Esophagus squamous epithelium (tissue), 5 donors: ENCODE results near the gene KLK15. TPM values are rescaled to one million over a fixed set of nuclear protein-coding genes. Genes with fewer than 3 reads are reported as not detected.

Source experiments
- DNase-seq: peaks from one replicate; lab custom pipeline; 2025; lab: John Stamatoyannopoulos, UW
- H3K27ac ChIP-seq, 4 donors: fragments of 200-600 bp; sonication (generic); one replicate each; pipeline ENCODE4 v1.5.1; 2016 to 2019; ENCODE audit warnings: mild to moderate bottlenecking in 1 of 4
- H3K27me3 ChIP-seq, 4 donors: fragments of 200-600 bp; sonication (generic); 1 replicate in 3 of 4; 2 replicates in 1 of 4; pipeline versions ENCODE4 v1.5.1 to v1.6.0; 2017 to 2021; ENCODE audit warnings: antibody characterized with exemption in 1 of 4
- H3K36me3 ChIP-seq, 3 donors: fragments of 200-600 bp; sonication (generic); one replicate each; pipeline ENCODE4 v1.5.1; 2016 to 2019
- H3K4me1 ChIP-seq, 3 donors: fragments of 200-600 bp; sonication (generic); one replicate each; pipeline ENCODE4 v1.5.1; 2017 to 2019
- H3K4me3 ChIP-seq, 4 donors: fragments of 200-600 bp; sonication (generic); 1 replicate in 3 of 4; 2 replicates in 1 of 4; pipeline ENCODE4 v1.5.1; 2016 to 2019; ENCODE audit warnings: mild to moderate bottlenecking in 2 of 4, moderate library complexity in 1 of 4
- H3K9me3 ChIP-seq, 3 donors: fragments of 200-600 bp; sonication (generic); one replicate each; pipeline ENCODE4 v1.5.1; 2016 to 2019
- CTCF ChIP-seq, 6 experiments: fragments of 450-650 bp in 4 of 6; fragments of 200-600 bp in 2 of 6; sonication (generic) in 2 of 6; IDR thresholded peaks; one replicate each; pipeline ENCODE4 v1.5.1; 2016 to 2019; ENCODE audit warnings: antibody characterized with exemption in 6 of 6, mild to moderate bottlenecking in 4 of 6, moderate library complexity in 4 of 6
- POLR2A ChIP-seq, 4 donors: fragments of 450-650 bp; IDR thresholded peaks; one replicate each; pipeline ENCODE4 v1.6.1; 2017; ENCODE audit warnings: antibody characterized with exemption in 4 of 4, mild to moderate bottlenecking in 4 of 4, moderate library complexity in 3 of 4
- whole genome bisulfite sequencing, 2 donors: methylation state at CpG; one replicate each; pipeline ENCODE4 v1.1.5; 2018; 5-methylcytosine and 5-hydroxymethylcytosine counted together
- intact Hi-C: fragments of 100-400 bp; cut with DNase I; formaldehyde crosslinking; loops from one replicate; pipeline ENCODE4 v1.15.0; 2022
- total RNA-seq, 4 donors: library from RNA; depleted of rRNA; stranded (reverse); fragments of >200 nt; gene quantifications; one replicate each; pipeline ENCODE4 v1.1.0, GENCODE V29; 2016
- donor health status: DM: yes; HTN: yes; CAD: no.

Gene KLK15
- total RNA-seq, 4 donors from 2014 or later, result not detected

- intact Hi-C loops, result no loop called here
- WGBS, 2 donors, result 57% methylated on average over 1 of the region's 1 CpG; no CpG with 5 or more reads in 1 of the 2 donors
These were observed 24.5 kb downstream of the KLK15 start for GRCh38 chr19:50808856-50809255.

GRCh38 chr19:50804420-50805272, 28.7 kb downstream of the KLK15 start:
- no peaks in the 10 kb centered on the region for H3K27me3 ChIP-seq
- H3K4me3 ChIP-seq, result peak overlapping the region; percentile 82 to 99 (median 86)
- H3K4me1 ChIP-seq, result peaks cover 11 to 45% (median 17%) of the 10 kb centered on the region in 3 donors
- peaks cover 0 to 26% (median 4%) of the 10 kb centered on the region in 3 donors for H3K36me3 ChIP-seq
- no peaks in the 10 kb centered on the region for H3K9me3 ChIP-seq
- peak overlapping the region; percentile 90 to 98 (median 94) for H3K27ac ChIP-seq
- 1 to 2% methylated on average over 17 to 24 of the region's 62 CpGs for WGBS, 2 donors
- TF ChIP-seq CTCF (IDR thresholded peaks at IDR 0.05) (peak in 2 of 6 experiments; percentile 21 to 40), POLR2A (IDR thresholded peaks at IDR 0.05) (peak in 2 of 4 donors; percentile 68 to 73)
- intact Hi-C loops, result no loop called here
- DNase-seq, result peak; percentile 90

More at GRCh38 chr19:50808856-50809255, 24.5 kb downstream of the KLK15 start:
- peaks cover 0 to 10% (median 0%) of the 10 kb centered on the region in 4 donors for H3K27me3 ChIP-seq
- H3K9me3 ChIP-seq, result no peaks in the 10 kb centered on the region
- H3K4me3 ChIP-seq, result no peak overlapping the region
- TF ChIP-seq CTCF (IDR thresholded peaks at IDR 0.05), result no peak
- no peak for TF ChIP-seq POLR2A (IDR thresholded peaks at IDR 0.05)
- H3K4me1 ChIP-seq, result peaks cover 0 to 13% (median 6%) of the 10 kb centered on the region in 3 donors
- no peak overlapping the region for H3K27ac ChIP-seq
- no peak for DNase-seq
- H3K36me3 ChIP-seq, result no peaks in the 10 kb centered on the region

GRCh38 chr19:50803633-50804419, 29.5 kb downstream of the KLK15 start:
- peaks cover 11 to 45% (median 17%) of the 10 kb centered on the region in 3 donors for H3K4me1 ChIP-seq
- peaks cover 1 to 34% (median 12%) of the 10 kb centered on the region in 3 donors for H3K36me3 ChIP-seq
- H3K27me3 ChIP-seq, result no peaks in the 10 kb centered on the region
- TF ChIP-seq CTCF (IDR thresholded peaks at IDR 0.05) (no peak), POLR2A (IDR thresholded peaks at IDR 0.05) (no peak)
- peak overlapping the region; percentile 90 to 98 (median 94) for H3K27ac ChIP-seq
- 1% methylated on average over 22 to 30 of the region's 40 CpGs for WGBS, 2 donors
- H3K4me3 ChIP-seq, result peak overlapping the region; percentile 82 to 99 (median 86)
- DNase-seq, result no peak
- H3K9me3 ChIP-seq, result no peaks in the 10 kb centered on the region
- intact Hi-C loops, result no loop called here

- H3K4me1 ChIP-seq, result peaks cover 11 to 45% (median 17%) of the 10 kb centered on the region in 3 donors
- intact Hi-C loops, result no loop called here
- WGBS, 2 donors, result 51 to 55% methylated on average over 3 to 8 of the region's 8 CpGs
- DNase-seq, result no peak
- TF ChIP-seq POLR2A (IDR thresholded peaks at IDR 0.05), result no peak
- TF ChIP-seq CTCF (IDR thresholded peaks at IDR 0.05), result no peak
- no peak overlapping the region for H3K4me3 ChIP-seq
- H3K27ac ChIP-seq, result no peak overlapping the region
- H3K9me3 ChIP-seq, result no peaks in the 10 kb centered on the region
- H3K36me3 ChIP-seq, result peaks cover 13 to 61% (median 23%) of the 10 kb centered on the region in 3 donors
- H3K27me3 ChIP-seq, result no peaks in the 10 kb centered on the region
These were observed 32.3 kb downstream of the KLK15 start for GRCh38 chr19:50801107-50801506.
